ENCODE data around the gene NEK6.
A peak's percentile ranks its signal among the peaks of the same experiment; 100 is the strongest.

Gene NEK6

DNA sequence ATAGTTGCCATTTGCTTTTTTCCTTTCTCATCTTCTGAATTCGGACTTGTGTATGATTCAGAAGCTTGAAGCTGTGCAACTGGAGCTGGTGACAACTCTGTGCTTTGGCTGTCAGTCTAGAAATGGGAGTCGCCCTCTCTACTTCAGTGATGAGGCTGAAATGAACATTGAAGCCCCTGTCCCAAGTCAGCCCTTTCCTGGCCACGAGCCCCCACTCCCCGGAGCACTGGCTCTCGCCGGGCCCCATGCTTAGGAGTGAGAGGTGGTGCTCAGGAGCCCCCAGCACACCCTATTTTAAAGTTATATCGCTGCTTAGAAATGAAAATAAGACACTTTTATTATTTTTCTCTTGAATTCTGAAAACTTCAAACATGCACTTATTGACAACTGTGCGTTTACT lies 91.5 kb downstream of the NEK6 start:
- Histone ChIP-seq H3K36me3 (peaks cover 45 to 100% (median 94%) of the 10 kb centered on the region in 3 donors), H3K27ac (no peak overlapping the region), H3K27me3 (no peaks in the 10 kb centered on the region), H3K4me3 (no peak overlapping the region), H3K9me3 (no peaks in the 10 kb centered on the region), H3K4me1 (peaks cover 0 to 1% (median 0%) of the 10 kb centered on the region in 4 donors)
- peak in 1 of 2 donors; percentile 37 for DNase-seq
- TF ChIP-seq, protein P1, sequence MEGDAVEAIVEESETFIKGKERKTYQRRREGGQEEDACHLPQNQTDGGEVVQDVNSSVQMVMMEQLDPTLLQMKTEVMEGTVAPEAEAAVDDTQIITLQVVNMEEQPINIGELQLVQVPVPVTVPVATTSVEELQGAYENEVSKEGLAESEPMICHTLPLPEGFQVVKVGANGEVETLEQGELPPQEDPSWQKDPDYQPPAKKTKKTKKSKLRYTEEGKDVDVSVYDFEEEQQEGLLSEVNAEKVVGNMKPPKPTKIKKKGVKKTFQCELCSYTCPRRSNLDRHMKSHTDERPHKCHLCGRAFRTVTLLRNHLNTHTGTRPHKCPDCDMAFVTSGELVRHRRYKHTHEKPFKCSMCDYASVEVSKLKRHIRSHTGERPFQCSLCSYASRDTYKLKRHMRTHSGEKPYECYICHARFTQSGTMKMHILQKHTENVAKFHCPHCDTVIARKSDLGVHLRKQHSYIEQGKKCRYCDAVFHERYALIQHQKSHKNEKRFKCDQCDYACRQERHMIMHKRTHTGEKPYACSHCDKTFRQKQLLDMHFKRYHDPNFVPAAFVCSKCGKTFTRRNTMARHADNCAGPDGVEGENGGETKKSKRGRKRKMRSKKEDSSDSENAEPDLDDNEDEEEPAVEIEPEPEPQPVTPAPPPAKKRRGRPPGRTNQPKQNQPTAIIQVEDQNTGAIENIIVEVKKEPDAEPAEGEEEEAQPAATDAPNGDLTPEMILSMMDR (IDR thresholded peaks at IDR 0.05) = no peak
- intact Hi-C loops (cut with DNase I; ENCODE audit: low total_unique reads) = no loop called here

- peaks cover 45 to 100% (median 94%) of the 10 kb centered on the region in 3 donors for H3K36me3 ChIP-seq
- H3K4me3 ChIP-seq = no peak overlapping the region
- intact Hi-C loops (cut with DNase I; ENCODE audit: low total_unique reads) = no loop called here
- peaks cover 0 to 3% (median 0%) of the 10 kb centered on the region in 4 donors for H3K4me1 ChIP-seq
- H3K9me3 ChIP-seq = no peaks in the 10 kb centered on the region
- H3K27me3 ChIP-seq = no peaks in the 10 kb centered on the region
- DNase-seq = peak in 1 of 2 donors; percentile 48
- H3K27ac ChIP-seq = no peak overlapping the region
- TF ChIP-seq, protein P1 (IDR thresholded peaks at IDR 0.05) = no peak
Measured at GRCh38 chr9:124349675-124350493, 92.1 kb downstream of the NEK6 start.

- peak in 1 of 2 donors; percentile 51 for DNase-seq
- Histone ChIP-seq H3K4me1 (peaks cover 0 to 3% (median 0%) of the 10 kb centered on the region in 4 donors), H3K27ac (no peak overlapping the region), H3K9me3 (no peaks in the 10 kb centered on the region), H3K27me3 (no peaks in the 10 kb centered on the region), H3K4me3 (no peak overlapping the region), H3K36me3 (peaks cover 45 to 100% (median 88%) of the 10 kb centered on the region in 3 donors)
- TF ChIP-seq, protein P1 (IDR thresholded peaks at IDR 0.05) = no peak
- intact Hi-C loops (cut with DNase I; ENCODE audit: low total_unique reads) = no loop called here
Measured at GRCh38 chr9:124350494-124351263, 92.9 kb downstream of the NEK6 start.

- no peaks in the 10 kb centered on the region for H3K9me3 ChIP-seq
- H3K27ac ChIP-seq = no peak overlapping the region
- no peaks in the 10 kb centered on the region for H3K27me3 ChIP-seq
- intact Hi-C loops (cut with DNase I; ENCODE audit: low total_unique reads) = no loop called here
- TF ChIP-seq, protein P1 (IDR thresholded peaks at IDR 0.05) = no peak
- H3K4me1 ChIP-seq = peaks cover 0 to 3% (median 0%) of the 10 kb centered on the region in 4 donors
- no peak overlapping the region for H3K4me3 ChIP-seq
- DNase-seq = peak in 1 of 2 donors; percentile 49
- peaks cover 45 to 100% (median 82%) of the 10 kb centered on the region in 3 donors for H3K36me3 ChIP-seq
Measured at GRCh38 chr9:124351672-124352468, 94.1 kb downstream of the NEK6 start.

DNA sequence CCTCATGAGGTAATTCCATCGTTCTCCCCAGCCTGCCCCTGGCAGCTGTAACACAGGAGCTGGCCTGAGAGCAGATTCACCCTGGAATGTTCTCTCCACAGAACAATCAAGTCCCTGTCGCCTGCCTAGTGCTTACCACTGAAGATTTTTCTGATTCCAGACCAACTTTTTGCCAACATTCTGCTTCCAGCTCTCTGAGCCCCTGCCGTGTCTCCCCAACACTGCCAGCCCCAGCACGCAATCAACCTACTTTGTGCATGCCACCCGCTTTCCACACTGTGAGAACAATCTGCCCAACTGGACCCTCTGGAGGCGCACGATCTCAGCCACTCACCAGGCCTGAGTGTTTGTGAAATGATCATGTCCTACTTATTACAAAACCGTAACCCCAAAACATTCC lies 94.9 kb downstream of the NEK6 start:
- peak in 1 of 2 donors; percentile 34 for DNase-seq
- Histone ChIP-seq H3K4me1 (peaks cover 0 to 3% (median 0%) of the 10 kb centered on the region in 4 donors), H3K36me3 (peaks cover 45 to 92% (median 76%) of the 10 kb centered on the region in 3 donors), H3K27ac (no peak overlapping the region), H3K4me3 (no peak overlapping the region), H3K9me3 (no peaks in the 10 kb centered on the region), H3K27me3 (no peaks in the 10 kb centered on the region)
- TF ChIP-seq, protein P1 (IDR thresholded peaks at IDR 0.05) = no peak
- intact Hi-C loops (cut with DNase I; ENCODE audit: low total_unique reads) = no loop called here

Measured in tibial artery (tissue), 4 donors.